HCT116 (cell line): ENCODE measurements around the gene FSD1L.

Source experiments
- CTCF ChIP-seq, 3 experiments: fragments of 200-600 bp in 1 of 3; sonication (generic) in 1 of 3; IDR thresholded peaks in 2 of 3; conservative IDR thresholded peaks in 1 of 3; 2 replicates each; pipeline ENCODE4 v1.5.1; 2012 to 2017; ENCODE audit warnings: low read depth in 2 of 3, low read length in 2 of 3, antibody characterized with exemption in 1 of 3, borderline replicate concordance in 1 of 3, control low read depth in 1 of 3, mild to moderate bottlenecking in 1 of 3, mixed read lengths in 1 of 3, mixed run types in 1 of 3, moderate library complexity in 1 of 3; ENCODE audit not compliant: insufficient read depth in 1 of 3
- POLR2A ChIP-seq: IDR thresholded peaks from 2 replicates; pipeline ENCODE4 v1.7.0; 2011; ENCODE audit warnings: borderline replicate concordance; ENCODE audit not compliant: insufficient read depth, insufficient read length; ENCODE audit errors: extremely low read depth
- RAD21 ChIP-seq: IDR thresholded peaks from 2 replicates; pipeline ENCODE4 v1.6.1; 2012; ENCODE audit warnings: low read depth, mild to moderate bottlenecking
- SRF ChIP-seq: IDR thresholded peaks from 2 replicates; pipeline ENCODE4 v1.6.1; 2012; ENCODE audit warnings: low read depth
- ZFX ChIP-seq: fragments of 450-650 bp; IDR thresholded peaks from 2 replicates; pipeline ENCODE4 v1.6.1; 2017
- ZNF274 ChIP-seq: fragments of 200-500 bp; sonication (Bioruptor generic); IDR thresholded peaks from 2 replicates; pipeline ENCODE4 v1.6.1; 2014; ENCODE audit warnings: mild to moderate bottlenecking, low read depth, low read length, inconsistent platforms
- TF ChIP-seq, protein P1 (sequence below): IDR thresholded peaks from 2 replicates; pipeline ENCODE4 v1.6.1; 2012; ENCODE audit warnings: low read depth

DNA sequence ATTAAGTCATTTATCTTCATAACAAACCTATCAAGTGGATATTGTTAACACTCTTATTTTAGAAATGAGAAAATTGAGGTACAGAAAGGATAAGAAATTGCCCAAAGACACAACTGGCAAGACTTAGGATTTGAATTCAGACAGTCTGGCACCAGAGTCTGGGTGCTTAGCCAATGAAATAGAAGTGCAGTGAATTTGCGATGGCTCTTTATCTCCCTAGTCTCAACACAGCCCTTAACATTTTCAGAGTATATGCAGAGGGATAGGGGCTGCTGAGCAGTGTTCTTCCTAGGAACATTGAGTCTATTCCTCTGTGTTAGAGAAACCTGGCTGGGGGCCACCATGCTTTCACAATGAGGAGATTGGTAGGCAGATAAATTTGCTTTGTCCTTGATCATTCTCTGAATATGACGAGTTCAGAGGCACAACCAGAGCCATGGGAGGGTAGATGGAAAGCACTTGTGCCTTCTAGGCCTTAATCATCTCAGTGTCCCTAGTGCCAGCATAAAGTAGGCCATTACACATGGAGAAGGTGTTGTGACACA is 6.1 kb upstream of the FSD1L start:
- TF ChIP-seq, protein P1, sequence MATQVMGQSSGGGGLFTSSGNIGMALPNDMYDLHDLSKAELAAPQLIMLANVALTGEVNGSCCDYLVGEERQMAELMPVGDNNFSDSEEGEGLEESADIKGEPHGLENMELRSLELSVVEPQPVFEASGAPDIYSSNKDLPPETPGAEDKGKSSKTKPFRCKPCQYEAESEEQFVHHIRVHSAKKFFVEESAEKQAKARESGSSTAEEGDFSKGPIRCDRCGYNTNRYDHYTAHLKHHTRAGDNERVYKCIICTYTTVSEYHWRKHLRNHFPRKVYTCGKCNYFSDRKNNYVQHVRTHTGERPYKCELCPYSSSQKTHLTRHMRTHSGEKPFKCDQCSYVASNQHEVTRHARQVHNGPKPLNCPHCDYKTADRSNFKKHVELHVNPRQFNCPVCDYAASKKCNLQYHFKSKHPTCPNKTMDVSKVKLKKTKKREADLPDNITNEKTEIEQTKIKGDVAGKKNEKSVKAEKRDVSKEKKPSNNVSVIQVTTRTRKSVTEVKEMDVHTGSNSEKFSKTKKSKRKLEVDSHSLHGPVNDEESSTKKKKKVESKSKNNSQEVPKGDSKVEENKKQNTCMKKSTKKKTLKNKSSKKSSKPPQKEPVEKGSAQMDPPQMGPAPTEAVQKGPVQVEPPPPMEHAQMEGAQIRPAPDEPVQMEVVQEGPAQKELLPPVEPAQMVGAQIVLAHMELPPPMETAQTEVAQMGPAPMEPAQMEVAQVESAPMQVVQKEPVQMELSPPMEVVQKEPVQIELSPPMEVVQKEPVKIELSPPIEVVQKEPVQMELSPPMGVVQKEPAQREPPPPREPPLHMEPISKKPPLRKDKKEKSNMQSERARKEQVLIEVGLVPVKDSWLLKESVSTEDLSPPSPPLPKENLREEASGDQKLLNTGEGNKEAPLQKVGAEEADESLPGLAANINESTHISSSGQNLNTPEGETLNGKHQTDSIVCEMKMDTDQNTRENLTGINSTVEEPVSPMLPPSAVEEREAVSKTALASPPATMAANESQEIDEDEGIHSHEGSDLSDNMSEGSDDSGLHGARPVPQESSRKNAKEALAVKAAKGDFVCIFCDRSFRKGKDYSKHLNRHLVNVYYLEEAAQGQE, result no peak
- TF ChIP-seq POLR2A (no peak), SRF (no peak), ZFX (no peak), ZNF274 (no peak), RAD21 (no peak), CTCF (IDR thresholded peaks at IDR 0.05 in 2 of 3, conservative IDR thresholded peaks at IDR 0.05 in 1 of 3; ENCODE audit: borderline replicate concordance in 1 of 3, insufficient read depth in 1 of 3, low read depth in 2 of 3, low read length in 2 of 3) (no peak)
